GM12878 (cell line): ENCODE data around the gene ZNF366. TPM values are rescaled to one million over a fixed set of nuclear protein-coding genes. Genes with fewer than 3 reads are reported as not detected.

Source experiments
- ATAC-seq: fragments of 200-7000 bp; cut with Tn5 transposase; 3 replicates; pipeline ENCODE4 v1.9.1; 2020; ENCODE audit warnings: mild to moderate bottlenecking, moderate library complexity
- BruUV-seq: library from RNA; stranded (reverse); fragments of 400-500 nt; replicated peaks from 2 replicates; lab custom pipeline; 2021; lab: Mats Ljungman, UMichigan
- CTCF ChIA-PET: fragments of 300-600 bp; sonication (Branson Sonifier 250); formaldehyde crosslinking; extraction: SDS; loops from one replicate; lab custom pipeline; 2021; ENCODE audit warnings: inconsistent platforms; lab: Yijun Ruan, JAX
- POLR2A ChIA-PET: fragments of 350-600 bp; formaldehyde crosslinking; extraction: SDS; loops from one replicate; lab custom pipeline; 2021; ENCODE audit warnings: inconsistent platforms; lab: Charles Lee
- RAD21 ChIA-PET: fragments of 300-600 bp; sonication (Branson Sonifier 250); formaldehyde crosslinking; loops from one replicate; lab custom pipeline; 2023; ENCODE audit warnings: antibody characterized with exemption; ENCODE audit not compliant: unreplicated experiment; lab: Charles Lee
- SMC1A ChIA-PET: fragments of 300-600 bp; sonication (Branson Sonifier 250); formaldehyde crosslinking; loops from one replicate; lab custom pipeline; 2023; ENCODE audit not compliant: unreplicated experiment, uncharacterized antibody; lab: Charles Lee
- DNase-seq: peaks from one replicate; pipeline ENCODE4 v3.0.0-alpha.2; 2011; ENCODE audit warnings: low read depth, low spot score
- FAIRE-seq: peaks from 3 replicates; lab custom pipeline; 2011; peaks lifted over from hg19 to GRCh38; lab: Jason Lieb, UNC
- H2AFZ ChIP-seq: 2 replicates; pipeline ENCODE4 v1.6.0; 2011; ENCODE audit warnings: low read depth, low read length, control low read depth; ENCODE audit not compliant: control insufficient read depth
- H3K27ac ChIP-seq: 2 replicates; pipeline ENCODE4 v1.5.1; 2011; ENCODE audit warnings: control low read depth; ENCODE audit not compliant: control insufficient read depth, insufficient read depth
- H3K27me3 ChIP-seq, 2 experiments: replicated peaks in 1 of 2; 2 replicates each; pipeline versions ENCODE4 v1.6.0 to v1.6.1; 2011; ENCODE audit warnings: low read length in 1 of 2; ENCODE audit not compliant: control insufficient read depth in 2 of 2, insufficient read depth in 2 of 2
- H3K36me3 ChIP-seq, 2 experiments: 2 replicates each; pipeline ENCODE4 v1.5.1; 2011; ENCODE audit warnings: low read length in 1 of 2; ENCODE audit not compliant: control insufficient read depth in 2 of 2, insufficient read depth in 2 of 2
- H3K4me1 ChIP-seq: 2 replicates; pipeline ENCODE4 v1.6.1; 2011; ENCODE audit warnings: mild to moderate bottlenecking, low read length, moderate library complexity, mixed read lengths; ENCODE audit not compliant: control insufficient read depth, insufficient read depth
- H3K4me2 ChIP-seq: 2 replicates; pipeline ENCODE4 v1.6.0; 2011; ENCODE audit warnings: control low read depth; ENCODE audit not compliant: control insufficient read depth, insufficient read depth
- H3K4me3 ChIP-seq: fragments of 200-600 bp; sonication (generic); 2 replicates; pipeline ENCODE4 v1.5.1; 2016
- H3K79me2 ChIP-seq: 2 replicates; pipeline ENCODE4 v1.6.0; 2011; ENCODE audit warnings: low read length; ENCODE audit not compliant: control insufficient read depth, insufficient read depth
- H3K9ac ChIP-seq: 2 replicates; pipeline ENCODE4 v1.8.0; 2011; ENCODE audit warnings: low read length, control low read depth, mixed read lengths; ENCODE audit not compliant: control insufficient read depth, insufficient read depth
- H3K9me3 ChIP-seq: replicated peaks from 3 replicates; pipeline ENCODE4 v1.5.1; 2011; ENCODE audit warnings: mild to moderate bottlenecking, low read length; ENCODE audit not compliant: control insufficient read depth, insufficient read depth
- H4K20me1 ChIP-seq: 2 replicates; pipeline ENCODE4 v1.6.0; 2011; ENCODE audit not compliant: control insufficient read depth, insufficient read depth
- ATF2 ChIP-seq: IDR thresholded peaks from 2 replicates; pipeline ENCODE4 v1.6.1; 2012; ENCODE audit warnings: low read length, inconsistent platforms
- CREB1 ChIP-seq: IDR thresholded peaks from 2 replicates; pipeline ENCODE4 v1.6.1; 2012; ENCODE audit warnings: low read depth, mild to moderate bottlenecking, inconsistent platforms
- IKZF1 ChIP-seq: fragments of 450-650 bp; conservative IDR thresholded peaks from 2 replicates; pipeline ENCODE4 v1.6.1; 2017; ENCODE audit warnings: antibody characterized with exemption, mild to moderate bottlenecking
- JUNB ChIP-seq: IDR thresholded peaks from 2 replicates; pipeline ENCODE4 v1.6.1; 2016; ENCODE audit warnings: antibody characterized with exemption, mild to moderate bottlenecking
- KDM1A ChIP-seq: fragments of 200-600 bp; sonication (generic); IDR thresholded peaks from 2 replicates; pipeline ENCODE4 v1.6.1; 2016; ENCODE audit warnings: borderline replicate concordance
- MEF2B ChIP-seq: fragments of 450-650 bp; IDR thresholded peaks from 2 replicates; pipeline ENCODE4 v1.6.1; 2018; ENCODE audit warnings: mild to moderate bottlenecking, moderate library complexity; ENCODE audit not compliant: partially characterized antibody, poor library complexity, severe bottlenecking
- NR2F1 ChIP-seq: fragments of 450-650 bp; conservative IDR thresholded peaks from 2 replicates; pipeline ENCODE4 v1.6.1; 2017; ENCODE audit warnings: mild to moderate bottlenecking
- POU2F2 ChIP-seq: IDR thresholded peaks from 3 replicates; pipeline ENCODE4 v1.6.1; 2011; ENCODE audit warnings: low read depth, mild to moderate bottlenecking, low read length, borderline replicate concordance
- RCOR1 ChIP-seq: conservative IDR thresholded peaks from 2 replicates; pipeline ENCODE4 v1.6.1; 2012; ENCODE audit warnings: low read depth, low read length, improper control_type of control experiment
- RELB ChIP-seq: fragments of 450-650 bp; IDR thresholded peaks from 2 replicates; pipeline ENCODE4 v1.6.1; 2017; ENCODE audit warnings: low read depth, mild to moderate bottlenecking, moderate library complexity
- SUZ12 ChIP-seq: fragments of 200-600 bp; sonication (generic); IDR thresholded peaks from one replicate; pipeline ENCODE4 v1.6.1; 2018; ENCODE audit warnings: antibody characterized with exemption, mild to moderate bottlenecking; ENCODE audit not compliant: unreplicated experiment
- TCF12 ChIP-seq: IDR thresholded peaks from 2 replicates; pipeline ENCODE4 v1.6.1; 2011; ENCODE audit warnings: low read depth, mild to moderate bottlenecking, low read length
- WGBS: methylation state at CpG from one replicate; pipeline ENCODE4 v1.1.6; 2016; ENCODE audit warnings: low lambda C conversion rate; ENCODE audit not compliant: insufficient replicate concordance, insufficient coverage; ENCODE audit errors: missing lambda C conversion rate; 5-methylcytosine and 5-hydroxymethylcytosine counted together
- in situ Hi-C: fragments of 300-500 bp; cut with MboI; formaldehyde crosslinking; loops from 9 replicates; pipeline ENCODE4 v1.14.3; 2018; ENCODE audit warnings: mixed read lengths
- intact Hi-C: fragments of 100-400 bp; cut with micrococcal nuclease; formaldehyde crosslinking; loops from one replicate; pipeline ENCODE4 v1.14.2; 2022; ENCODE audit not compliant: unreplicated experiment
- polyA plus RNA-seq, 11 experiments: library from polyadenylated mRNA; depleted of rRNA in 4 of 11; unstranded in 6 of 11; stranded (reverse) in 5 of 11; fragments of >200 nt; fragmentation: Nextera tagmentation in 4 of 11; fragmentation: Illumina TruSeq in 1 of 11; extraction: Ambion mirVana in 4 of 11; extraction: Trizol in 1 of 11; gene quantifications; 1 replicate in 1 of 11; 2 replicates in 10 of 11; pipeline versions ENCODE4 v1.2.1 to v1.2.3, GENCODE V29; 2011 to 2016; ENCODE audit warnings: inconsistent platforms in 2 of 11, missing spikeins in 2 of 11, low read depth in 1 of 11
- total RNA-seq, 4 experiments: library from RNA; depleted of rRNA in 3 of 4; stranded (reverse); fragments of >200 nt in 3 of 4; fragmentation: Illumina TruSeq in 1 of 4; extraction: Trizol in 1 of 4; gene quantifications; 2 replicates each; pipeline versions ENCODE4 v1.2.1 to v1.2.3, GENCODE V29; 2013 to 2021
- TF ChIP-seq, protein P1 (sequence below): fragments of 450-650 bp; IDR thresholded peaks from 2 replicates; pipeline ENCODE4 v1.6.1; 2017; ENCODE audit warnings: mild to moderate bottlenecking, moderate library complexity
- TF ChIP-seq, protein P2 (sequence below): IDR thresholded peaks from 2 replicates; pipeline ENCODE4 v1.6.1; 2011; ENCODE audit warnings: low read depth, mild to moderate bottlenecking, low read length, moderate library complexity, borderline replicate concordance; ENCODE audit errors: extremely low read depth

ZNF366 gene
- total and polyA plus RNA-seq, 10 of the 15 experiments (the other 5 are each of a cell fraction or from before 2014, with no cell fraction given): 0.01 to 0.18 (median 0.04) TPM; not detected in 6

- ChIA-PET SMC1A (interaction anchor here (0.6 to 9.4 kb wide), 15 partner anchors 8 to 85 kb away, joined by 3 to 141 read pairs (median 4); partner anchors contain the start of gene ZNF366), POLR2A (interaction anchor here (0.7 to 6.3 kb wide), 6 partner anchors 12 to 55 kb away, joined by 3 to 36 read pairs (median 5); no protein-coding TSS in a partner anchor), RAD21 (interaction anchor here (0.7 to 3.6 kb wide), 15 partner anchors 11 to 367 kb away, joined by 3 to 31 read pairs (median 4); no protein-coding TSS in a partner anchor), CTCF (interaction anchor here (0.6 to 3.1 kb wide), 11 partner anchors 9 to 317 kb away, joined by 3 to 22 read pairs (median 4); no protein-coding TSS in a partner anchor)
- in situ Hi-C loops (no loop called here), intact Hi-C loops (loop anchor here (1.0 kb wide), 1 partner anchor 13 kb away; no protein-coding TSS in a partner anchor)
- Histone ChIP-seq H3K9ac (peak overlapping the region; percentile 3; the same call in 1 of the 2 replicates), H4K20me1 (no peaks in the 10 kb centered on the region), H3K4me3 (no peak overlapping the region), H3K27ac (peak overlapping the region; percentile 76), H2AFZ (peak overlapping the region; percentile 97), H3K79me2 (no peaks in the 10 kb centered on the region), H3K4me2 (peak overlapping the region; percentile 1; the same call in 1 of the 2 replicates), H3K4me1 (peaks cover 12% of the 10 kb centered on the region), H3K27me3 (no peaks in the 10 kb centered on the region), H3K9me3 (no peaks in the 10 kb centered on the region), H3K36me3 (no peaks in the 10 kb centered on the region)
- ATAC-seq: peak; percentile 94
- BruUV-seq: no TSS peak
- WGBS: 43% methylated on average over 13 of the region's 13 CpGs
- FAIRE-seq: peak; percentile 47
- DNase-seq: peak; percentile 75
- TF ChIP-seq IKZF1: peak; percentile 63
- peak; percentile 78 for TF ChIP-seq ATF2
- no peak for TF ChIP-seq JUNB
- no peak for TF ChIP-seq SUZ12
- 0 out of 2 replicates have a peak, but pooled peaks have one; percentile 56 for TF ChIP-seq RCOR1
- 0 out of 2 replicates have a peak, but pooled peaks have one; percentile 45 for TF ChIP-seq NR2F1
- TF ChIP-seq CREB1: no peak
- TF ChIP-seq MEF2B: peak; percentile 98
- 0 out of 2 replicates have a peak, but pooled peaks have one; percentile 62 for TF ChIP-seq TCF12
- TF ChIP-seq, protein P1, sequence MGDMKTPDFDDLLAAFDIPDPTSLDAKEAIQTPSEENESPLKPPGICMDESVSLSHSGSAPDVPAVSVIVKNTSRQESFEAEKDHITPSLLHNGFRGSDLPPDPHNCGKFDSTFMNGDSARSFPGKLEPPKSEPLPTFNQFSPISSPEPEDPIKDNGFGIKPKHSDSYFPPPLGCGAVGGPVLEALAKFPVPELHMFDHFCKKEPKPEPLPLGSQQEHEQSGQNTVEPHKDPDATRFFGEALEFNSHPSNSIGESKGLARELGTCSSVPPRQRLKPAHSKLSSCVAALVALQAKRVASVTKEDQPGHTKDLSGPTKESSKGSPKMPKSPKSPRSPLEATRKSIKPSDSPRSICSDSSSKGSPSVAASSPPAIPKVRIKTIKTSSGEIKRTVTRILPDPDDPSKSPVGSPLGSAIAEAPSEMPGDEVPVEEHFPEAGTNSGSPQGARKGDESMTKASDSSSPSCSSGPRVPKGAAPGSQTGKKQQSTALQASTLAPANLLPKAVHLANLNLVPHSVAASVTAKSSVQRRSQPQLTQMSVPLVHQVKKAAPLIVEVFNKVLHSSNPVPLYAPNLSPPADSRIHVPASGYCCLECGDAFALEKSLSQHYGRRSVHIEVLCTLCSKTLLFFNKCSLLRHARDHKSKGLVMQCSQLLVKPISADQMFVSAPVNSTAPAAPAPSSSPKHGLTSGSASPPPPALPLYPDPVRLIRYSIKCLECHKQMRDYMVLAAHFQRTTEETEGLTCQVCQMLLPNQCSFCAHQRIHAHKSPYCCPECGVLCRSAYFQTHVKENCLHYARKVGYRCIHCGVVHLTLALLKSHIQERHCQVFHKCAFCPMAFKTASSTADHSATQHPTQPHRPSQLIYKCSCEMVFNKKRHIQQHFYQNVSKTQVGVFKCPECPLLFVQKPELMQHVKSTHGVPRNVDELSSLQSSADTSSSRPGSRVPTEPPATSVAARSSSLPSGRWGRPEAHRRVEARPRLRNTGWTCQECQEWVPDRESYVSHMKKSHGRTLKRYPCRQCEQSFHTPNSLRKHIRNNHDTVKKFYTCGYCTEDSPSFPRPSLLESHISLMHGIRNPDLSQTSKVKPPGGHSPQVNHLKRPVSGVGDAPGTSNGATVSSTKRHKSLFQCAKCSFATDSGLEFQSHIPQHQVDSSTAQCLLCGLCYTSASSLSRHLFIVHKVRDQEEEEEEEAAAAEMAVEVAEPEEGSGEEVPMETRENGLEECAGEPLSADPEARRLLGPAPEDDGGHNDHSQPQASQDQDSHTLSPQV: peak; percentile 10; the same call in 1 of the 2 replicates
- TF ChIP-seq POU2F2: no peak
- TF ChIP-seq, protein P2, sequence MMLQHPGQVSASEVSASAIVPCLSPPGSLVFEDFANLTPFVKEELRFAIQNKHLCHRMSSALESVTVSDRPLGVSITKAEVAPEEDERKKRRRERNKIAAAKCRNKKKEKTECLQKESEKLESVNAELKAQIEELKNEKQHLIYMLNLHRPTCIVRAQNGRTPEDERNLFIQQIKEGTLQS: no peak
- TF ChIP-seq RELB: peak; percentile 41; the same call in 1 of the 2 replicates
- TF ChIP-seq KDM1A: no peak
These were observed 55.3 kb downstream of the ZNF366 start for GRCh38 chr5:72451741-72452505.
